ENCODE results near the gene LRP2.
"Not testable (repeated sequence)": the region's sequence is repeated elsewhere in the genome, so short reads cannot be mapped to it uniquely, and the experiment has no call there.

Gene LRP2

GRCh38 chr2:169172151-169172735 lies 190.1 kb downstream of the LRP2 start:
- DNase-seq: no peak

GRCh38 chr2:169165791-169166190 lies 196.5 kb downstream of the LRP2 start:
- no peak for DNase-seq

GRCh38 chr2:169164311-169164710 lies 198.0 kb downstream of the LRP2 start:
- no peak for DNase-seq

GRCh38 chr2:169162613-169163012 lies 199.7 kb downstream of the LRP2 start:
- DNase-seq: no peak

- no peak for DNase-seq
These were observed 201.3 kb downstream of the LRP2 start for GRCh38 chr2:169160926-169161481.

GRCh38 chr2:169159686-169160085 lies 202.6 kb downstream of the LRP2 start:
- no peak for DNase-seq

- no peak for DNase-seq
These were observed 203.5 kb downstream of the LRP2 start for GRCh38 chr2:169158874-169159273.

GRCh38 chr2:169146220-169146619 lies 216.1 kb downstream of the LRP2 start:
- DNase-seq: no peak

- DNase-seq: no peak
These were observed 218.3 kb downstream of the LRP2 start for GRCh38 chr2:169143998-169144397.

- no peak for DNase-seq
These were observed 220.5 kb downstream of the LRP2 start for GRCh38 chr2:169141713-169142352.

GRCh38 chr2:169139993-169140767 lies 222.2 kb downstream of the LRP2 start:
- DNase-seq: no peak

- DNase-seq: no peak
These were observed 223.2 kb downstream of the LRP2 start for GRCh38 chr2:169139145-169139544.

GRCh38 chr2:169137924-169138323 lies 224.4 kb downstream of the LRP2 start:
- no peak for DNase-seq

- no peak for DNase-seq
These were observed 225.3 kb downstream of the LRP2 start for GRCh38 chr2:169136885-169137534.

- DNase-seq: not testable (repeated sequence)
These were observed 225.9 kb downstream of the LRP2 start for GRCh38 chr2:169136428-169136827.

- not testable (repeated sequence) for DNase-seq
These were observed 228.1 kb downstream of the LRP2 start for GRCh38 chr2:169134272-169134671.

- no peak for DNase-seq
These were observed 230.5 kb downstream of the LRP2 start for GRCh38 chr2:169131587-169132512.

GRCh38 chr2:169129703-169130243 lies 232.6 kb downstream of the LRP2 start:
- no peak for DNase-seq

GRCh38 chr2:169119851-169120250 lies 242.5 kb downstream of the LRP2 start:
- DNase-seq: no peak

- no peak for DNase-seq
These were observed 243.1 kb downstream of the LRP2 start for GRCh38 chr2:169119123-169119760.

- no peak for DNase-seq
These were observed 244.3 kb downstream of the LRP2 start for GRCh38 chr2:169118060-169118459.

Measured in NCI-H1417 treated with DMSO at 0.1 percent for 48 hours (cell line).